Renal cortical epithelial cell (primary cell): ENCODE results near the gene ALAS1. TPM values are rescaled to one million over a fixed set of nuclear protein-coding genes. Genes with fewer than 3 reads are reported as not detected.

Experiments used
- DNase-seq: peaks from one replicate; pipeline ENCODE4 v3.0.0-alpha.2; 2011; ENCODE audit warnings: low read depth
- total RNA-seq: library from RNA; depleted of rRNA; stranded (reverse); fragments of >200 nt; gene quantifications from 2 replicates; pipeline ENCODE4 v1.2.3, GENCODE V29; 2014

Gene ALAS1
- total RNA-seq, 1 donor from 2014 or later: 48.3 TPM

DNA sequence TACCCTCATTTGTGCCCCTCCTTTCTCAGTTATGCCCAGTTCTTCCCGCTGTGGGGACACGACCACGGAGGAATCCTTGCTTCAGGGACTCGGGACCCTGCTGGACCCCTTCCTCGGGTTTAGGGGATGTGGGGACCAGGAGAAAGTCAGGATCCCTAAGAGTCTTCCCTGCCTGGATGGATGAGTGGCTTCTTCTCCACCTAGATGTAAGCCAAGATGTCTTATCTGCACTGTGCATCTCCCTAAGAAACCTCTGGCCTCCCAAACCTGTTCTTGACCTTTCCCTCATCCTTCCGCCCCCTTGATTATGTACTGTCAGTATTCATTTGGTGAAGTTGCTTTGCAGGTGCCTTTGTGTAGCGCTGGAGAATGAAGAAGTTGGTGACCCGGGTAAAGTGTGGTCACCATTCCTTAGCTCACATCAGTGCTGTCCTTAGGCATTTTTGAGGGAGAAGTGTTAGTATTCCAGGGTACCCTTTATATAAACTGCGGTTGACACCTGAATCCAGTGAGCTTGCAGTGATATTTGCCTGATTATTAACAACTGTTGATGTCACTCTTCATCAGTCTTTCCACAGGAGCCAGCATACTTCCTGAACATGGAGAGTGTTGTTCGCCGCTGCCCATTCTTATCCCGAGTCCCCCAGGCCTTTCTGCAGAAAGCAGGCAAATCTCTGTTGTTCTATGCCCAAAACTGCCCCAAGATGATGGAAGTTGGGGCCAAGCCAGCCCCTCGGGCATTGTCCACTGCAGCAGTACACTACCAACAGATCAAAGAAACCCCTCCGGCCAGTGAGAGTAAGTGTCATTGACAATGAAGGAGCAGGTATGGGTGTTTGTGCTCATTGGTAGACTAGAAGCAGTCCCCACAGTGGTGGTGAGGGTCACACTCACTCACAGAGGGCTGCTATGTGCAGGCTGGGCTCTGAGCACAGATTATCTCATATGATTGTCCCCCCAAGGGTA, 966 bp downstream of the ALAS1 start:
- no peak for DNase-seq

GRCh38 chr3:52200981-52201679, 3.2 kb downstream of the ALAS1 start:
- DNase-seq: peak; percentile 37

DNA sequence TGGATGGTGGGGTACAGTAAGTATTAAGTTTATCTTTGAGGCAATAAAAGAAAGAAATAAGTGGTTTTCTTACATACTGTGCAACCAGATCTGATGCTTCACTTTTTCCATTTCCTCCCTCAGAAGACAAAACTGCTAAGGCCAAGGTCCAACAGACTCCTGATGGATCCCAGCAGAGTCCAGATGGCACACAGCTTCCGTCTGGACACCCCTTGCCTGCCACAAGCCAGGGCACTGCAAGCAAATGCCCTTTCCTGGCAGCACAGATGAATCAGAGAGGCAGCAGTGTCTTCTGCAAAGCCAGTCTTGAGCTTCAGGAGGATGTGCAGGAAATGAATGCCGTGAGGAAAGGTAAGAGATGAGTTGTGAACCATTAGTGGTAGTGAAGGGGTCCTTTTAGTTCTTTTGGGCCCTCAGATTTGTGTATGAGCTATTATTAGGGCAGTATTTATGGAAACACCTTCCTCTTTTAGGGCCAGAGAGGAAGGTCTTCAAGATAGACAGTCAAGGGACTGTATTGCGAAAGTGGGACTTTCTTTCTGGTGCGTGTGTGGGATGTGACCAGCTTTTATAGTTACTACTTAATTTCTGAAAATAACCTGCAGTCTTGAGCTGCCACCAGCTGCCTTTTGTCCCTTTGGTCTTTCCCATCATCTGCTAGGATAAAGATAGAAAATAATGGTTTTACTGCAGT, 4.6 kb downstream of the ALAS1 start:
- no peak for DNase-seq

GRCh38 chr3:52203701-52204100, 5.7 kb downstream of the ALAS1 start:
- DNase-seq: no peak

DNA sequence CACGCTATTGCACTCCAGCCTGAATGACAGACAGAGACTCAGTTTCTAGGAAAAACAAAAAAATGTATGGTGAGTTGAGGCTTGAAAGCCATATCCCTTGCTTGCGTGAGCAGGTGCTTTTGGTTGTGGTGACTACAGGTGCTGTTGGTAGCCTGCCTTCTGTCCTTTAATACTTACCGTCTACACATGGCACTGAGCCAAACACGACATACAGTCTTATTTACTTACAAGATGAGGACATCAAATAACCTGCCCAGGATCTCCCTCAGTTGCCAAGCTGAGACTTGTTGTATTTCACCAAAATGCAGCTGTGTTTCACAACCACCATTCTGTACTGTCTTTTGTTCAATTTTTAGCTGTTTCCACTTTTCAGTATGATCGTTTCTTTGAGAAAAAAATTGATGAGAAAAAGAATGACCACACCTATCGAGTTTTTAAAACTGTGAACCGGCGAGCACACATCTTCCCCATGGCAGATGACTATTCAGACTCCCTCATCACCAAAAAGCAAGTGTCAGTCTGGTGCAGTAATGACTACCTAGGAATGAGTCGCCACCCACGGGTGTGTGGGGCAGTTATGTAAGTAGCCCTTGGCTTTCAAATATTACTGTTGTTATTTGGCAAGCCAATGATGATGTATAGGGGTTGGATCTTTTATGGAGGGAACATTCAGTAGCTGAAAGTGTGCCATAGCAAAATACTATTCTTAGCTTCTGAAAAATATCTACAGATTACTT, 6.5 kb downstream of the ALAS1 start:
- no peak for DNase-seq

DNA sequence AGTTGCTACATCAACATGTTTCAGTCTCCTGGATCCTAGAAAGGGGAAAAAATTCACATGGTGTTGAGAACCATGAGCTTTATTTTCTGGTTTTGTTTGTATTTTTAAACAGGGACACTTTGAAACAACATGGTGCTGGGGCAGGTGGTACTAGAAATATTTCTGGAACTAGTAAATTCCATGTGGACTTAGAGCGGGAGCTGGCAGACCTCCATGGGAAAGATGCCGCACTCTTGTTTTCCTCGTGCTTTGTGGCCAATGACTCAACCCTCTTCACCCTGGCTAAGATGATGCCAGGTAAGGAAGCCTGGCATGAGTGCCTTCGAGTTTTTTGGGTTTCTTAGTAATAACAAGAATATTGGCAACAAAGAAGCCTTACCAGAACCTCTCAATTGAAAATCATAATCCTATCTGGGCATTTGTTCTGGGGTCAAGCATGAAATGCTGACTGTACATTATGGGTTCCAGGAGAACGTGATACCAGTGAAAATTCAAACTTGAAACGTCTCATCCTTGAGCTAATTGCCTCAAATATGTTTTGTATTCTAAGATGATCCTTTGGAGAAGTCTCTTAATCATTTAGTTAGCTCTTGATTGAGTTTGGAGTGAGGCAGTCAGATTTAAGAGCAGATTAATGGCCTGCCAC, 7.9 kb downstream of the ALAS1 start:
- DNase-seq: no peak

GRCh38 chr3:52208556-52208955, 10.6 kb downstream of the ALAS1 start:
- no peak for DNase-seq

DNA sequence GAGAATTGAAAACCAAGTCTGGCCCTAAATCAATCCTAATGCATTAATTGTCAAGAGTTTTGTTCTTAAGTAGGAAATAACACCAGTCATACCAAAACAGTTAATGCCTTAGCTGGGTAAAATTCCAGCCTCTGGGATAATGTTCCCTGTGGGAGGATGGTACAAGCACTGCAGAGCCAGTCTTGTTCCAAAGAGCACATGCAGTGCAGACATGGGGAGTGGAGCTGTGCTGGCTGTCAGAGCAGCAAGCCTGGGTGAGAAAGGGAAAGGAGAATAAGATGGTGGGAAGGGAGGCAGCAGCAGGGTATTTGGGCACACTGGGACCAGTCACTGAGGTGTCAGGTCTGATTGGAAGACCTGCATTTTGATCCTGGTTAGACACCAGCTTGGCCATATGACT, 12.1 kb downstream of the ALAS1 start:
- no peak for DNase-seq

DNA sequence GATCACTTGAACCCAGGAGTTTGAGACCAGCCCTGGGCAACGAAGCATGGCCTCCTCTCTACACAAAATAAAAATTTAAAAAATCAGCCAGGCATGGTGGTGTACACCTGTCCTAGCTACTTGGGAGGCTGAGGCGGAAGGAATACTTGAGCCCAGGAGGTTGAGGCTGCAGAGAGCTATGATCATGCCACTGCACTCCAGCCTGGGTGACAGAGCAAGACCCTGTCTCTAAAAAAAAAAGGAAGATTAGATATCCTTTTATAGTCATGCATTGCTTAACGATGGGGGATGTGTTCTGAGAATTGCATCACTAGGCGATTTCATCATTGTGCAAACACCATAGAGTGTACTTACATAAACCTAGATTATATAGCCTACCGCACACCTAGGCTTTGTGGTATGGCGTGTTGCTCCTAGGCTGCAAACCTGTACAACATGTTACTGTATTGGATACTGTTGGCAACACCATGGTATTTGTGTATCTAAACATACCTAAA, 12.6 kb downstream of the ALAS1 start:
- DNase-seq: peak; percentile 36

DNA sequence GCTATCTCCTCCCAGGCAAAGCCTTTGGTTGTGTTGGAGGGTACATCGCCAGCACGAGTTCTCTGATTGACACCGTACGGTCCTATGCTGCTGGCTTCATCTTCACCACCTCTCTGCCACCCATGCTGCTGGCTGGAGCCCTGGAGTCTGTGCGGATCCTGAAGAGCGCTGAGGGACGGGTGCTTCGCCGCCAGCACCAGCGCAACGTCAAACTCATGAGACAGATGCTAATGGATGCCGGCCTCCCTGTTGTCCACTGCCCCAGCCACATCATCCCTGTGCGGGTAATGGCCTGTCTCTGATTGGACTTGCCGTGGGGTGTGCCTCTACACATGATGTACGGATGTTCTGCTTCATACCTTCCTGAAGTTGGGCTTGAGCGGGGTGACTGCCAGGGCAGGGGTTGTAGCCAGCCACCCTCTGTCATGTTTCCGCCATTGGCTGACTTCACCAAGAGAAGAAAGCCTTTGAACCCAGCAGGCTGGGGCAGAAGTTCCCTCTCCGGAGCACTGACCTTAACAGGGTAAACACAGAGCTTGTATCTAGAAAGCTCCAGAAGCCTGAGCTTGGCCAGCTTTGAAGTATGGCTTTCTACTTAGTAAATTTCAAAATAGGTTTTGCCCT, 13.4 kb downstream of the ALAS1 start:
- no peak for DNase-seq

DNA sequence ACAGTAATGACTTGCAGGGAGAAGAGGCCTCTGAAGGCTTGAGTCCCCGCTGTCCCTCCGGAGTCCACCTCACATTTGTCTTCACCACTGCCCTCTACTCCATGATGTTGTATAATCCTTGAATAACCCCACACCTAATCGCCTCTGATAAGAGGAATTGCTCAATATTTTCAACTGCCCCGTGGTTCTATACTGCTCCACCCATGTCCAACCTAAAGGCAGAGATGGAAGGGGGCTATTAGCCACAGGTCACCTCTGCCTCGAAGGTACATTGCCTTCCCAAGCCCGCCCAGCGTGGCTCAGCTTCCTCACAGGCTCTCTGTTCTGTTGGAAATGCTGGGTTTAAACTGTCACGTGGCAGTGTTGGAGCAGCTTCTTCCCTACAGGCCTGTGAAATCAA, 15.0 kb downstream of the ALAS1 start:
- DNase-seq: no peak

DNA sequence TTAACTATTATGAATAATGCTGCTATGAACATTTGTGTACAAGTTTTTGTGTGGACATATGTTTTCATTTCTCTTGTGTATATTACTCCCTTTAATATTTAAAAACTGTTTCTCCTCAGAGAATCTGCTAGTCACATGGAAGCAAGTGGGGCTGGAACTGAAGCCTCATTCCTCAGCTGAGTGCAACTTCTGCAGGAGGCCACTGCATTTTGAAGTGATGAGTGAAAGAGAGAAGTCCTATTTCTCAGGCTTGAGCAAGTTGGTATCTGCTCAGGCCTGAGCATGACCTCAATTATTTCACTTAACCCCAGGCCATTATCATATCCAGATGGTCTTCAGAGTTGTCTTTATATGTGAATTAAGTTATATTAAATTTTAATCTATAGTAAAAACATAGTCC, 15.9 kb downstream of the ALAS1 start:
- no peak for DNase-seq

- no peak for DNase-seq
Observed at GRCh38 chr3:52215351-52215750, 17.4 kb downstream of the ALAS1 start.

- peak; percentile 93 for DNase-seq
Observed at GRCh38 chr3:52216585-52217408, 18.8 kb downstream of the ALAS1 start.

DNA sequence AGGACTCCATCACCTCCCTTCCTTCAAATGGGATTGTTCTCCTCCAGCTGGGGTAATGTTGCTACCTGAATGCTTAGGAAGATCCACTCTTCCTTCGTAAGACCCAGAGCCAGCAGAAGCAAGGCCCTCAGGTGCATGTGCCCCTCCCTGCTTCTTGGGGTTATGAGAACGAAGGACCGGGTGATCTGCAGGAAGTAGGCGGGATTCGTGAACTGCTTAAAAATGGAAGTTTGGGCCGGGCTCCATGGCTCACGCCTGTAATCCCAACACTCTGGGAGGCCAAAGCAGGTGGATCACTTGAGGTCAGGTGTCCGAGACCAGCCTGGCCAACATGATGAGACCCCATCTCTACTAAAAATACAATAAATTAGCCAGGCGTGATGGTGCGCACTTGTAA, 19.4 kb downstream of the ALAS1 start:
- DNase-seq: no peak

GRCh38 chr3:52218026-52218425, 20.1 kb downstream of the ALAS1 start:
- DNase-seq: no peak

- DNase-seq: no peak
Observed at GRCh38 chr3:52218454-52218853, 20.5 kb downstream of the ALAS1 start.

DNA sequence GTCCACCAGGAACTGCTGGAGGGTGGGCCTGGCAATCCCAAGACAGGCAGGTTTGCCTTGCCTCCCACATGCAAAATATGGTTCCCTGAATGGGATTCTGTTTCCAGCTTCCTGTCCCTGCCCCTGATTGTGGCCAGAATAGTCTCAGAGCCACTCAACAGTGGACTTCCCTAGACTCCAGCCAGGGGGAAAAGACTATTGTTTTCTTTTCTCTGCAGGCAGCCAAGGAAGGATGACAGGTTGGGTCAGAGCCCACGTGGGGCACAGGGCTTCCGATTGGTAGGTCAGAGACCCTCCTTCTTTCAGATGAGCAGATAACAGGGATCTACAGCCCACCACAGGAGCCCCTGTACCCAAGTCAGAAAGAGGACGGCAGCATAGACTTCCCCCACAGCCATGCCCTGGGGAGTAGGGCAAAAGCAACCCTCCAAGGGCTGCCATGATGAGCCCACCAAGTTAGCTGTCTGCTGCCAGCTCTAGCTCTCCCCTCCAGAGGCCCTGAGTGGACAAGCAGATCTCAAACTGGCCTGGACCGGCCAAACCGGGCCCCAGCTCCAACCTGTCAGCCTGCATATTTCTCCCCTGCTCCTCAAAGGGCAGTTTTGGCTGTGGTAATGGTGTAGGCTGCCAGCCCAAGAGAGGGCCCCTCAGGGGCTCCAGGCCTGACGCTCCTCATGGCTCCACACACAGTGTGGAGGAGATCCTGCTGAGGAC, 21.1 kb downstream of the ALAS1 start:
- no peak for DNase-seq
